Ovary (tissue), 9 donors: ENCODE measurements around the gene GLCE. TPM values are rescaled to one million over a fixed set of nuclear protein-coding genes. Genes with fewer than 3 reads are reported as not detected.
A peak's percentile ranks its signal among the peaks of the same experiment; 100 is the strongest.

Experiments
- DNase-seq, 5 donors: peaks; one replicate each; pipeline ENCODE4 v3.0.0-alpha.2; 2019 to 2020
- H3K27ac ChIP-seq, 2 donors: fragments of 200-600 bp; one replicate each; pipeline versions ENCODE4 v1.5.1 to v1.8.0; 2019 to 2022
- H3K27me3 ChIP-seq: fragments of 200-600 bp; one replicate; pipeline ENCODE4 v1.8.0; 2022
- H3K36me3 ChIP-seq: fragments of 200-600 bp; sonication (generic); one replicate; pipeline ENCODE4 v1.5.1; 2019
- H3K4me1 ChIP-seq: one replicate; pipeline ENCODE4 v1.8.1; 2013; ENCODE audit warnings: mild to moderate bottlenecking, moderate library complexity; ENCODE audit not compliant: insufficient read depth
- H3K4me3 ChIP-seq: fragments of 200-600 bp; sonication (generic); one replicate; pipeline ENCODE4 v1.5.1; 2017
- H3K9me3 ChIP-seq, 2 donors: fragments of 200-600 bp in 1 of 2; sonication (generic) in 1 of 2; one replicate each; pipeline versions ENCODE4 v1.5.1 to v1.8.1; 2013 to 2019; ENCODE audit warnings: mild to moderate bottlenecking in 1 of 2, moderate library complexity in 1 of 2
- CTCF ChIP-seq, 3 donors: fragments of 450-650 bp in 2 of 3; fragments of 200-600 bp in 1 of 3; IDR thresholded peaks; one replicate each; pipeline versions ENCODE4 v1.5.1 to v1.8.0; 2016 to 2022; ENCODE audit warnings: antibody characterized with exemption in 3 of 3, mild to moderate bottlenecking in 1 of 3
- EP300 ChIP-seq: sonication (generic); formaldehyde crosslinking; IDR thresholded peaks from one replicate; pipeline ENCODE4 v1.6.1; 2017; ENCODE audit warnings: antibody characterized with exemption
- POLR2A ChIP-seq: fragments of 450-650 bp; IDR thresholded peaks from one replicate; pipeline ENCODE4 v1.6.1; 2017; ENCODE audit warnings: antibody characterized with exemption, mild to moderate bottlenecking, moderate library complexity
- WGBS, 3 donors: extraction: QIAGEN DNeasy Blood & Tissue Kit in 1 of 3; methylation state at CpG; one replicate each; pipeline versions ENCODE4 v1.1.5 to v1.1.7; 2013 to 2017; 5-methylcytosine and 5-hydroxymethylcytosine counted together
- intact Hi-C, 4 donors: fragments of 100-400 bp; cut with DNase I; formaldehyde crosslinking; loops; one replicate each; pipeline versions ENCODE4 v1.11.0 to v1.15.1; 2022 to 2023
- polyA plus RNA-seq, 2 donors: library from polyadenylated mRNA; stranded (reverse); fragments of 200-250 nt in 1 of 2; fragments of 350-450 nt in 1 of 2; fragmentation: Illumina TruSeq in 1 of 2; extraction: RNeasy Lipid Tissue Mini Kit (QIAGEN cat#74804) in 1 of 2; gene quantifications; one replicate each; pipeline ENCODE4 v1.2.3, GENCODE V29; 2013 to 2014
- total RNA-seq, 7 donors: library from RNA; depleted of rRNA in 2 of 7; stranded (reverse); fragments of >200 nt in 2 of 7; fragmentation: NEBNext Ultra II Directional in 3 of 7; extraction: Animal tissue kit (Norgen Biotek cat#: 25700) in 3 of 7; gene quantifications; one replicate each; pipeline versions ENCODE4 v1.1.0 to v1.2.4, GENCODE V29; 2016 to 2023
- donor health status: DM: no; HTN: no; CAD: no; lungs with moderate emphysema.
- donor health status: DM: no; HTN: no; CAD: no.
- donor health status: Bipolar disorder and iron deficiency.
- donor health status: DM: yes; HTN: yes; CAD: no.
- donor health status: DM: no; HTN: no; CAD: no.
- donor health status: DM: yes; HTN: yes; CAD: no.

The GLCE gene
- total and polyA plus RNA-seq, 9 donors = 12.2 to 23.2 (median 16.7) TPM

DNA sequence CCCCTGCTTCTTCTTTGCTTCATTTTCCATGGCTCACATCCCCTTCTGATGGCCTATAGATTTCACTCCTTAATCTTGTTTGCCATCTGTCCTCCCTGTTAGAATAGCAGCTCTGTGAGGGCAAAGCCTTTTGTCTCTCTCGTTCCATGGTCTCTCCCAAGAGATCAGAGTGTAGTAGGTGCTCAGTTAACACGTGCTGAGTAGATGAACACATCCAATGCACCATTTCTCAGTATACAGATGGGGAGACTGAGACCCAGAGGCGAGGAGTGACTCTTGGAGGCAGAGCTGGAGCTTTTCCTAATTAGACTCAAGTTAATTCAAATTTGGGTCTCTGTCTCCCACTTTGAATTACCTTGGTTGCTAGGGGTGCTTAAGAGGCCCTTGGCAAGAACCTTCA is 142.5 kb downstream of the GLCE start:
- no peaks in the 10 kb centered on the region for H3K9me3 ChIP-seq
- no peaks in the 10 kb centered on the region for H3K36me3 ChIP-seq
- DNase-seq = no peak
- H3K27me3 ChIP-seq = no peaks in the 10 kb centered on the region
- H3K4me1 ChIP-seq = no peaks in the 10 kb centered on the region
- no peak overlapping the region for H3K27ac ChIP-seq
- H3K4me3 ChIP-seq = no peak overlapping the region
- no peak for TF ChIP-seq EP300
- no peak for TF ChIP-seq CTCF (IDR thresholded peaks at IDR 0.05)
- TF ChIP-seq POLR2A = no peak
- 76 to 83% (median 82%) methylated on average over 3 of the region's 3 CpGs for WGBS, 3 donors
- intact Hi-C loops = no loop called here

- H3K36me3 ChIP-seq = no peaks in the 10 kb centered on the region
- TF ChIP-seq CTCF (IDR thresholded peaks at IDR 0.05) (no peak), POLR2A (no peak), EP300 (no peak)
- WGBS, 3 donors = 71 to 74% (median 72%) methylated on average over 6 of the region's 6 CpGs
- no peak for DNase-seq
- no peaks in the 10 kb centered on the region for H3K9me3 ChIP-seq
- no peak overlapping the region for H3K4me3 ChIP-seq
- no peaks in the 10 kb centered on the region for H3K27me3 ChIP-seq
- intact Hi-C loops = no loop called here
- H3K4me1 ChIP-seq = no peaks in the 10 kb centered on the region
- no peak overlapping the region for H3K27ac ChIP-seq
These were observed 143.1 kb downstream of the GLCE start for GRCh38 chr15:69303337-69304181.

- WGBS, 3 donors = 65 to 75% (median 71%) methylated on average over 5 of the region's 5 CpGs
These were observed 143.7 kb downstream of the GLCE start for GRCh38 chr15:69304182-69304545.

DNA sequence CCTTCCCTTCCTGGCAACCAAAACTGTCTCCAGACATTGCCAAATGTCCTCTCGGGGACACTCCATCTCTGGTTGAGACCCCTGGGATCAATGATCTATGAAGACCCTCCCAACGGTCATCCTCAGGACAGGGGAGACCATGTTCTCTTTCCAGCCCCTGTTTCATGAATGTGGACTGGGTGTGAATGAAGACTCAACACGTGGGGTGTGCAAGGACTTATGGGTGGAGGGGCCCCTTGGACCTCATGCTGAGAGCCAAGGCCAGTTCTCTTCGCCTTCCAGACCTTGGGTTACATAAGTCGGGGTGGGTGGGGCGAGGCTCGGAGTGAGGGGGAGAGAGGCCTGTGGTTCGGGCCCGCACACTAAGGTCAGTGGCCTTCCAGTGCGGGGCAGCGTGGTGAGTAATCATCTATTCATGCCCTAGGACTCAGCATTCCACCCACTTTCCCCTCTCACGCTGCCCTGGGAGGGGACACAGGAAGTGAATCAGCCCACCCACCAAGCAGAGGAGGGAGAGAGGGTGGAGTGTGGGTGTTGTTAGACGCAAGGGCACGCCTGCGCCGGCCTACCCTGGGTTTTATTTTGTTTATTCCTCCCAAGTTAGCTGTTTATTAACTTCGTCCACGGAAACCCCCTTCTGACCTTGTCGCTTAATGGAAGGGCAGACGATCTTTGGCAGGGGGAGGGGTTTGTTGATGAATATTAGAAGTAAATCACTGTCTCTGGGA is 144.9 kb downstream of the GLCE start:
- WGBS, 3 donors = 38 to 60% (median 43%) methylated on average over 20 of the region's 20 CpGs
- no peaks in the 10 kb centered on the region for H3K9me3 ChIP-seq
- TF ChIP-seq POLR2A = no peak
- no peak for TF ChIP-seq EP300
- no peak for TF ChIP-seq CTCF (IDR thresholded peaks at IDR 0.05)
- H3K4me3 ChIP-seq = no peak overlapping the region
- no peak overlapping the region for H3K27ac ChIP-seq
- no peaks in the 10 kb centered on the region for H3K36me3 ChIP-seq
- intact Hi-C loops = no loop called here
- no peaks in the 10 kb centered on the region for H3K4me1 ChIP-seq
- no peaks in the 10 kb centered on the region for H3K27me3 ChIP-seq
- DNase-seq = peak in 1 of 5 donors; percentile 44

More at GRCh38 chr15:69304182-69304545, 143.7 kb downstream of the GLCE start:
- no peak for TF ChIP-seq EP300
- no peak for TF ChIP-seq CTCF (IDR thresholded peaks at IDR 0.05)
- no peak for TF ChIP-seq POLR2A
- intact Hi-C loops = no loop called here
- Histone ChIP-seq H3K4me3 (no peak overlapping the region), H3K9me3 (no peaks in the 10 kb centered on the region), H3K27me3 (no peaks in the 10 kb centered on the region), H3K27ac (no peak overlapping the region), H3K4me1 (no peaks in the 10 kb centered on the region), H3K36me3 (no peaks in the 10 kb centered on the region)
- DNase-seq = no peak
